ENCODE data around the gene GFI1B. TPM values are rescaled to one million over a fixed set of nuclear protein-coding genes. Genes with fewer than 3 reads are reported as not detected.

The GFI1B gene
- total RNA-seq, 1 experiment from 2014 or later: 0.77 TPM

GRCh38 chr9:132976571-132976970 lies 1.9 kb upstream of the GFI1B start:
- DNase-seq (ENCODE audit: low spot score) (no peak), ATAC-seq (no peak)
- Mint-ChIP-seq H3K9me3 (peaks cover 5% of the 10 kb centered on the region), H3K27me3 (ENCODE audit: low read depth) (peaks cover 60% of the 10 kb centered on the region), H3K27ac (no peak overlapping the region), H3K4me3 (no peak overlapping the region), H3K4me1 (peaks cover 19% of the 10 kb centered on the region), H3K36me3 (no peaks in the 10 kb centered on the region)
- ChIA-PET POLR2A (interaction anchor here (1.1 kb wide), 1 partner anchor 26 kb away, joined by 3 read pairs; no protein-coding TSS in a partner anchor), CTCF (interaction anchor here (2.8 kb wide), 1 partner anchor 28 kb away, joined by 37 read pairs; no protein-coding TSS in a partner anchor)
- TF ChIP-seq, protein P1, sequence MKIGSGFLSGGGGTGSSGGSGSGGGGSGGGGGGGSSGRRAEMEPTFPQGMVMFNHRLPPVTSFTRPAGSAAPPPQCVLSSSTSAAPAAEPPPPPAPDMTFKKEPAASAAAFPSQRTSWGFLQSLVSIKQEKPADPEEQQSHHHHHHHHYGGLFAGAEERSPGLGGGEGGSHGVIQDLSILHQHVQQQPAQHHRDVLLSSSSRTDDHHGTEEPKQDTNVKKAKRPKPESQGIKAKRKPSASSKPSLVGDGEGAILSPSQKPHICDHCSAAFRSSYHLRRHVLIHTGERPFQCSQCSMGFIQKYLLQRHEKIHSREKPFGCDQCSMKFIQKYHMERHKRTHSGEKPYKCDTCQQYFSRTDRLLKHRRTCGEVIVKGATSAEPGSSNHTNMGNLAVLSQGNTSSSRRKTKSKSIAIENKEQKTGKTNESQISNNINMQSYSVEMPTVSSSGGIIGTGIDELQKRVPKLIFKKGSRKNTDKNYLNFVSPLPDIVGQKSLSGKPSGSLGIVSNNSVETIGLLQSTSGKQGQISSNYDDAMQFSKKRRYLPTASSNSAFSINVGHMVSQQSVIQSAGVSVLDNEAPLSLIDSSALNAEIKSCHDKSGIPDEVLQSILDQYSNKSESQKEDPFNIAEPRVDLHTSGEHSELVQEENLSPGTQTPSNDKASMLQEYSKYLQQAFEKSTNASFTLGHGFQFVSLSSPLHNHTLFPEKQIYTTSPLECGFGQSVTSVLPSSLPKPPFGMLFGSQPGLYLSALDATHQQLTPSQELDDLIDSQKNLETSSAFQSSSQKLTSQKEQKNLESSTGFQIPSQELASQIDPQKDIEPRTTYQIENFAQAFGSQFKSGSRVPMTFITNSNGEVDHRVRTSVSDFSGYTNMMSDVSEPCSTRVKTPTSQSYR (CRISPR knock-in tag; IDR thresholded peaks at IDR 0.05): no peak
- TF ChIP-seq, protein P2, sequence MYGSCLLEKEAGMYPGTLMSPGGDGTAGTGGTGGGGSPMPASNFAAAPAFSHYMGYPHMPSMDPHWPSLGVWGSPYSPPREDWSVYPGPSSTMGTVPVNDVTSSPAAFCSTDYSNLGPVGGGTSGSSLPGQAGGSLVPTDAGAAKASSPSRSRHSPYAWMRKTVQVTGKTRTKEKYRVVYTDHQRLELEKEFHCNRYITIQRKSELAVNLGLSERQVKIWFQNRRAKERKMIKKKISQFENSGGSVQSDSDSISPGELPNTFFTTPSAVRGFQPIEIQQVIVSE (CRISPR knock-in tag; IDR thresholded peaks at IDR 0.05; ENCODE audit: borderline replicate concordance): no peak
- no peak for TF ChIP-seq CTCF (IDR thresholded peaks at IDR 0.05)
- no peak for TF ChIP-seq ZNF263 (CRISPR knock-in tag; IDR thresholded peaks at IDR 0.05; ENCODE audit: low read depth)
- TF ChIP-seq, protein P3, sequence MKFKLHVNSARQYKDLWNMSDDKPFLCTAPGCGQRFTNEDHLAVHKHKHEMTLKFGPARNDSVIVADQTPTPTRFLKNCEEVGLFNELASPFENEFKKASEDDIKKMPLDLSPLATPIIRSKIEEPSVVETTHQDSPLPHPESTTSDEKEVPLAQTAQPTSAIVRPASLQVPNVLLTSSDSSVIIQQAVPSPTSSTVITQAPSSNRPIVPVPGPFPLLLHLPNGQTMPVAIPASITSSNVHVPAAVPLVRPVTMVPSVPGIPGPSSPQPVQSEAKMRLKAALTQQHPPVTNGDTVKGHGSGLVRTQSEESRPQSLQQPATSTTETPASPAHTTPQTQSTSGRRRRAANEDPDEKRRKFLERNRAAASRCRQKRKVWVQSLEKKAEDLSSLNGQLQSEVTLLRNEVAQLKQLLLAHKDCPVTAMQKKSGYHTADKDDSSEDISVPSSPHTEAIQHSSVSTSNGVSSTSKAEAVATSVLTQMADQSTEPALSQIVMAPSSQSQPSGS (CRISPR knock-in tag; IDR thresholded peaks at IDR 0.05; ENCODE audit: borderline replicate concordance, low read depth): no peak
- no peak for TF ChIP-seq USF2 (CRISPR knock-in tag; IDR thresholded peaks at IDR 0.05)
- no peak for TF ChIP-seq IRF2 (CRISPR knock-in tag; IDR thresholded peaks at IDR 0.05; ENCODE audit: borderline replicate concordance, low read depth)

GRCh38 chr9:132978112-132978450 lies 413 bp upstream of the GFI1B start:
- Mint-ChIP-seq H3K4me3 (peak overlapping the region; percentile 50), H3K27me3 (ENCODE audit: low read depth) (peaks cover 54% of the 10 kb centered on the region), H3K36me3 (no peaks in the 10 kb centered on the region), H3K4me1 (peaks cover 19% of the 10 kb centered on the region), H3K9me3 (peaks cover 5% of the 10 kb centered on the region), H3K27ac (no peak overlapping the region)
- no peak for ATAC-seq
- no peak for DNase-seq (ENCODE audit: low spot score)
- CTCF ChIA-PET: interaction anchor here (0.8 to 3.2 kb wide), 20 partner anchors 7 to 210 kb away, joined by 3 to 43 read pairs (median 4); partner anchors contain the start of genes GTF3C5 and TSC1
- TF ChIP-seq, protein P4, sequence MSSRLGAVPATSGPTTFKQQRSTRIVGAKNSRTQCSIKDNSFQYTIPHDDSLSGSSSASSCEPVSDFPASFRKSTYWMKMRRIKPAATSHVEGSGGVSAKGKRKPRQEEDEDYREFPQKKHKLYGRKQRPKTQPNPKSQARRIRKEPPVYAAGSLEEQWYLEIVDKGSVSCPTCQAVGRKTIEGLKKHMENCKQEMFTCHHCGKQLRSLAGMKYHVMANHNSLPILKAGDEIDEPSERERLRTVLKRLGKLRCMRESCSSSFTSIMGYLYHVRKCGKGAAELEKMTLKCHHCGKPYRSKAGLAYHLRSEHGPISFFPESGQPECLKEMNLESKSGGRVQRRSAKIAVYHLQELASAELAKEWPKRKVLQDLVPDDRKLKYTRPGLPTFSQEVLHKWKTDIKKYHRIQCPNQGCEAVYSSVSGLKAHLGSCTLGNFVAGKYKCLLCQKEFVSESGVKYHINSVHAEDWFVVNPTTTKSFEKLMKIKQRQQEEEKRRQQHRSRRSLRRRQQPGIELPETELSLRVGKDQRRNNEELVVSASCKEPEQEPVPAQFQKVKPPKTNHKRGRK (CRISPR knock-in tag; IDR thresholded peaks at IDR 0.05; ENCODE audit: borderline replicate concordance): peak; percentile 98
- TF ChIP-seq MAX (CRISPR knock-in tag; IDR thresholded peaks at IDR 0.05) (no peak), IRF1 (CRISPR knock-in tag; IDR thresholded peaks at IDR 0.05) (no peak), ATF6 (CRISPR knock-in tag; IDR thresholded peaks at IDR 0.05) (no peak), JUN (CRISPR knock-in tag; IDR thresholded peaks at IDR 0.05) (no peak)
- TF ChIP-seq, protein P5, sequence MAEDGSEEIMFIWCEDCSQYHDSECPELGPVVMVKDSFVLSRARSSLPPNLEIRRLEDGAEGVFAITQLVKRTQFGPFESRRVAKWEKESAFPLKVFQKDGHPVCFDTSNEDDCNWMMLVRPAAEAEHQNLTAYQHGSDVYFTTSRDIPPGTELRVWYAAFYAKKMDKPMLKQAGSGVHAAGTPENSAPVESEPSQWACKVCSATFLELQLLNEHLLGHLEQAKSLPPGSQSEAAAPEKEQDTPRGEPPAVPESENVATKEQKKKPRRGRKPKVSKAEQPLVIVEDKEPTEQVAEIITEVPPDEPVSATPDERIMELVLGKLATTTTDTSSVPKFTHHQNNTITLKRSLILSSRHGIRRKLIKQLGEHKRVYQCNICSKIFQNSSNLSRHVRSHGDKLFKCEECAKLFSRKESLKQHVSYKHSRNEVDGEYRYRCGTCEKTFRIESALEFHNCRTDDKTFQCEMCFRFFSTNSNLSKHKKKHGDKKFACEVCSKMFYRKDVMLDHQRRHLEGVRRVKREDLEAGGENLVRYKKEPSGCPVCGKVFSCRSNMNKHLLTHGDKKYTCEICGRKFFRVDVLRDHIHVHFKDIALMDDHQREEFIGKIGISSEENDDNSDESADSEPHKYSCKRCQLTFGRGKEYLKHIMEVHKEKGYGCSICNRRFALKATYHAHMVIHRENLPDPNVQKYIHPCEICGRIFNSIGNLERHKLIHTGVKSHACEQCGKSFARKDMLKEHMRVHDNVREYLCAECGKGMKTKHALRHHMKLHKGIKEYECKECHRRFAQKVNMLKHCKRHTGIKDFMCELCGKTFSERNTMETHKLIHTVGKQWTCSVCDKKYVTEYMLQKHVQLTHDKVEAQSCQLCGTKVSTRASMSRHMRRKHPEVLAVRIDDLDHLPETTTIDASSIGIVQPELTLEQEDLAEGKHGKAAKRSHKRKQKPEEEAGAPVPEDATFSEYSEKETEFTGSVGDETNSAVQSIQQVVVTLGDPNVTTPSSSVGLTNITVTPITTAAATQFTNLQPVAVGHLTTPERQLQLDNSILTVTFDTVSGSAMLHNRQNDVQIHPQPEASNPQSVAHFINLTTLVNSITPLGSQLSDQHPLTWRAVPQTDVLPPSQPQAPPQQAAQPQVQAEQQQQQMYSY (CRISPR knock-in tag; IDR thresholded peaks at IDR 0.05): no peak
- POLR2A ChIA-PET: interaction anchor here (0.6 kb wide), 1 partner anchor 264 kb away, joined by 4 read pairs; no protein-coding TSS in a partner anchor

Measured in WTC11 (cell line).